ENCODE measurements around the gene CDKN1C.

Gene CDKN1C

DNA sequence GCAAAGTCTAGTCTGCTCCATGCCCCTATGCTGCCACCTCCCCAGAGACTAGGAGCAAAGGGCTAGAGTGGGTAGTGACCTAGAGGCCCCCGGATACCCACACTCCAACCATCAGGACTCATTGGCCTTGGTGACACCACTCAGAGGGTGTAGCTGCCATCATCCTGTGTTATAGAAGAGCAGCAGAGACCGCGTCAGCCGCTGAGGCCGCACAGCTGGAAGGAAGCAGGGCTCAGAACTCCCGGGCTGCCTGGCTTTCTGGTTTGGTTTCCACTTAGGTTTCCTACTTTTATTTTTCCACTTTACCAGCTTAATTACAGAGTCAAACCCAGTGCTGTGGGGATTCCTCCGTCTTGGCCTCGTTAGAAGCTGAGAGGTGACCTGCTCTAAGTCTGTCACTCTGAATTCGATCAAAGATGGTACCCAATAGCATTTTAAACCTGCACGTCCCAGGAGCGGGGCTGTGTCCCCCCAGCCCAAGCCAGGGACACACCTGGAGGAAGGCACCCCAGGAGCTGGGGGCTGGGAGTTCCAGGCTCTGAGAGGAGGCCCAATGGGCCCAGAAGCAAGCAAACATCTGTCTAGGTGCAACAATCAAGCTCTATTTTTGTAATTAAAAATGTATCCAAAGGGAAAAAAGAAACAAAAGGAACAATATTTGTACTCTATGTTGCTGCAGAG is 2.1 kb upstream of the CDKN1C start:
- DNase-seq, result no peak

DNA sequence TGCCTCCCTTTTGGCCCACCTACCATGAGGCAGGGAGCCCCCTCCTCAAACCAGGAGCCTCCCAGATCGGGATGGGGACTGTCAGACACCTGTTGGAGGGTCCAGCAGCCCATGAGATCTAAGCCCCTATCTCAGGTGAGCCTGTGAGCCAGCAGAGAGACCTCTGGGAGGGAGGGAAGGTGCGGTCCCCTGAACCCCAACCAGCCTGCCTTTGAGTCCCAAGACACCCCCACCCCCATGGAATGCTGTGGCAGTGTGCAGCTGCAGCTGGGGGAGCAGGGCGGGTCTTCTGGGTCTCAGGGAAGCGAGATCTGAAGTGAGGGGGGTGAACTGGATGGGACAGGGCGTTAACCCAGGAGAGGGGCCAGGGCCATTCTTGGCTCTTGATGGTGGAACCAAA is 1.4 kb upstream of the CDKN1C start:
- DNase-seq, result no peak

DNA sequence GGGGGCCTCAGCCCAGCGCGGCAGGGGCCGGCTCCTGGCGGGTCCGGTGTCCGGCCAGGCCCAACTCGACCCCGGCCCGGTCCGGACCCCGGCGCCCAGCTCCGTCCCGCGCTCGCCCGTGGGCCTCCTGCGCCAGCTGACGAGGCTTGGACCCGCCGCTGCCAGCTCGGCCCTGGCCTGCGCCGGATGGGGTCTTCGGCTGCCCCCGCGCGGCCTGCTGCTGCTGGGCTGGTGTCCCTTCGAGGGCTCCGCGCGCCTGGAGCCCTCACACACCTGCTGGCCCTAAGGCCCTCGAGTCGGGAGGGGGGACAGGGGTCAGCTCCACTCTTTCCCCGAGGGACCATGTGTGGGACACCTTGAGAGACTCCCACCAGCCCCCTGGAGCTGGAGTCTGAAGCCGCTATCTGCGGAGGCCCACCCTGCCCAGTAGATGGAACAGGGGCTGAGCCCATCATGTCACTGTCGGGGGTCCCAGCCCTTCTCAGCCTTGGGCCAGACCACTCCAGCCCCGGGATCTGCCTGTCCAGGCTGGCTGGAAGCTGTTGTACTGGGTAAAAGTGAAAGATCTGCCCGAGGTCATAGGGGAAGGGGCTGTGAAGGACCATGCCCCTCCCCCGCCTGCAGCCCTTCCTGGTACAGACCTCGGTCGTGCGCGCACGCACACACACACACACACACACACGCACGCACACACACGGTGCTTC is 768 bp upstream of the CDKN1C start:
- no peak for DNase-seq

DNA sequence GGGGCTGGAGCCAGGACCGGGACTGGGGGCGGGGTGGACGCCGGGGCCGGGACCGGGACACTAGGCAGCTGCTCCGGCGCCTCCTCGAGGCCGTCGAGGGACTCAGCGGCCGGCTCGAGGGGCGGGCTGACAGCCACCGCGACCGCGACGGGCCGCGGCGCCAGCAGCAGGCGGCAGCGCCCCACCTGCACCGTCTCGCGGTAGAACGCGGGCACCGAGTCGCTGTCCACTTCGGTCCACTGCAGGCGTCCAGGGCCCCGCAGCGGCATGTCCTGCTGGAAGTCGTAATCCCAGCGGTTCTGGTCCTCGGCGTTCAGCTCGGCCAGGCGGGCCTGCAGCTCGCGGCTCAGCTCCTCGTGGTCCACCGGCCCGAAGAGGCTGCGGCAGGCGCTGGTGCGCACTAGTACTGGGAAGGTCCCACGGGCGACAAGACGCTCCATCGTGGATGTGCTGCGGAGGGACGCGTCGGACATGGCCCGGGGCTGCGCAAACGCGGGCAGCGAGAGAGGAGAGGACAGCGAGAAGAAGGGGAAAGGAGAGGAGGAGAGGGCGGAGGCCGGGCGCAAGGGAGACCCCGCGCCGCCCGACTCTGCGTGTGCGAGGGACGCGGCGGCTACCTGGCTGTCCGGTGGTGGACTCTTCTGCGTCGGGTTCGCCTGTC is 428 bp downstream of the CDKN1C start:
- no peak for DNase-seq

DNA sequence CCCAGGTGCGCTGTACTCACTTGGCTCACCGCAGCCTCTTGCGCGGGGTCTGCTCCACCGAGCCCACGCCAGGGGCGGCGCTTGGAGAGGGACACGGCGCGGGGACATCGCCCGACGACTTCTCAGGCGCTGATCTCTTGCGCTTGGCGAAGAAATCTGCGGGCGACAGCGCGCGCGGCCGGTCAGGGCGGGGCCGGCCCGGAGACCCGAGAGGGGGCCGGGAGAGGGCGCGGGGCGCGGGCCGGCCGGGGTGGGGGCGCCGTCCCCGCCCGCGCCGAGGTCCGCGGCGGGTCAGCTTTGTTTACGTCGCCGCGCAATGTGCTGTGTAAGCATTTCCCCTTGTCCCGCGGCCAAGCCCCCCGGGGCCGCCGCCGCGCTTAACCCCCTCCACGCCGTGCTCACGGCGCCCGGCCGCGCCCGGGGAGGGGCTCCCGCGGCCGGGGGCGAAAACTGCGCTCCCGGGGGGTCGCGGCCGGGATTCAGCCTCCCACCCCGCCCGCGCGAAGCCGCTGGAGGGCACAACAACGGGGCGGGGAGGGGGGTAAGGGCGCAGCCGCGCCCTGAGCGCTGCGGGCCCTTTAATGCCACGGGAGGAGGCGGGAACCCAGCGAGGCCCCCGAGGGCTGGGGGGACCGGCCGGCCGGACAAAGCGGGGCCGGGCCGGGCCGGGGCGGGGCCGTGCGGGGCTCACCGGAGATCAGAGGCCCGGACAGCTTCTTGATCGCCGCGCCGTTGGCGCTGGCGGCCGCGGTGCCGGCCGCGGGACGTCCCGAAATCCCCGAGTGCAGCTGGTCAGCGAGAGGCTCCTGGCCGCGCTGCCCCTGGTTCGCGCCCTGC is 1.4 kb downstream of the CDKN1C start:
- no peak for DNase-seq

DNA sequence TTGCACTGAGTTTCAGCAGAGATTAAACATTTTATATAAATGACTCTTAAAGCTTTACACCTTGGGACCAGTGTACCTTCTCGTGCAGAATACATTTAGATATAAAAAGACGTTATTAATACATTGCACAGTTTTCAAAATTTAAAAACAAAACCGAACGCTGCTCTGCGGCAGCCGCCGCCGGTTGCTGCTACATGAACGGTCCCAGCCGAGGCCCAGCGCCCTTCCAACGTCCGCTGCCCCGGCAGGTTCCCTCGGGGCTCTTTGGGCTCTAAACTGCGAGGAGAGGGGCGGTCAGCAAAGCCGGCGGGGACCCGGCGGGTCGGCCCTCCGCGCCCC is 2.0 kb downstream of the CDKN1C start:
- DNase-seq, result no peak

DNA sequence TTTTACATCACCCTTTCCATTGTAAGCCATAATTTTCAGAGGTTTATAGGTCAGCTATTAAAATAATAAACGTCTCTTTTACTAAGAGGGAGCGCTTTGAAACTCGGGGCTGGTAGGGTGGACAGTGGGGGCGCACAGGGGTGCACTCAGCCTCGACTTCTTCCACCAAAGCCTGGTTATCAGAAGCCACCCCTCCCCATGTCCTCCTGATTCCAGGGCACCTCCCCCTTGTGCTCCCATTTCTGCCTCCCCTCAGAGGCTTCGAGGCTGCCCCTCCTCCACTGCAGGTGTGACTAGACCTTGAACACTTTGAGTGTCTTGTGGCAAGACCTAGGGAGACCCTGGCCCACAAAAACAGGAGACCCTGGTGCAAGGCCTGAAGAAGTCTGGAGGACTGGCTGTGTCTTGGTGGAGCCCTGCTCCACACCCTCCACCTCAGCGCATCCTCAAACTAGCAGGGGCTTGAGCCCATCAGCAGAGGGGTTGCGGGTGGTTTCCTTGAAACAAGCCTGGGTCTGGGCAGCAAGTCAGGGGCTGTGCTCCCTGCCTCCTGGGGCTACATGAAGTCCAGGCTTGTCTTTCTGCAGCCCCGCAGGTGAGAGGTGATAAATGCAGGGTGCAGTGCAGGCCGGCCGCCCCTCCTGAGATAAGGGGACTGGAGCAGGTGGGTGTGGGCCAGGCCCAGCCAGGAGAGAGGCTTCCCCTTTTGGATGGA is 3.0 kb downstream of the CDKN1C start:
- DNase-seq, result no peak

DNA sequence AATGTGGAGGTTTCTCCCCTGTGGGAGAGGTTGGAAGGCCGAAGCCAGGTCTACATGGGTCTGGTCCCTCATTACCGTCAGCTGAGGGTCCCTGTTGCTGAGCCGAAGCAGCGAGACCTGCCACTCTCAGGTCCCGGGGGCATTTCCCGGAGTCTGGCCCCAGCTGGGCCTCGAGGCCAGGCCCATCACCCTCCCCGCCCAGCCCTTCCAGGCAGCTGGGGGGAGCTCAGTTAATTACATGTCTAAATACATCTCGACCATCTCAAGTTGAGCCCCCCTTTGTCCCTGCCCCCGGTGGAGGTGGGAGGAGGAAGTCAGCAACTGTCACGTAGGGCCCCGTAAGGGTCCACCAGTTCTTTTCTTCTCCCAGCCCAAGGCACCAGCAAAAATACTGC is 3.6 kb downstream of the CDKN1C start:
- DNase-seq, result no peak

DNA sequence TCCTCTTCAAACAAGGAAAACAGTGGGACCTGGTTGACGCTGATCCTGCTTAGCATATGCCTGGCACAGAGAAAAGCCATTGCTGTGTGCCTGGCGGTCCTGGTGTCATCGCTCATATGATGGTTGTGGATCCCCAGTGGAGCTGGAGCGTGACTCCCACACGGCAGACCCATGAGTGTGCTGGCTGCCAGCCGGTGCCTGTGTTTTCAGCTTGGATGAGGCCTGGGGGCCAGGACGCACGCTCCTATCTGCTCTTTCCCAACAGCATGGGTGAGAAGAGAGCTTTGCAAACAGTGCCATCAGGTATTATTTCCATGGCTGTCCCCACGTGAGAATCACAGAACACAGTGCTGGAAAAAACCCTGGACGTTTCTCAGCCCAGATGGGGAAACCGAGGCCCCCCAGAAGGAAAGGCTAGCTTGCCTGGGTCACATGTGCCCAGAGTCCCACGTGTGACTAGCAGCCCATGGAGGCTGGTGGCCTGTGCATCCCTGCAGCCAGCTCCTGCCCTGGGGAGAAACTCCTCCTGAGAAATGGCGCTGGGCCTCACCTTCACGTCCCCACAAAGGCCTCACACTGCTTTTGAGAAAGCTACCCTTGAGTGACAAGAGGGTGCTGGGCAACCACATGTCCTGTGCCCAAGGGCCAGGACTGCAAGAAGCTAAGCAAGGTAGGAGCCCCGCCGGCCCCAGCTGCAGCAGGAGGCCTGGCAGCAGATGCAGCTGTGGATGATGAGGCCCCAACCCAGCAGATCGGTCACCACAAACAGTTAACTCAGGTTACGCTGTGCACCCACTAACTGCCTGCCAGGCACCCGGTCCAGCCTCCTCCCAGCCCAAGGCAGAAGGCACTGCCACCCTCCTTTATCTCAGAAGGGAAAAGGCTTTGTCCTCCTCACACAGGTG is 4.2 kb downstream of the CDKN1C start:
- no peak for DNase-seq

DNA sequence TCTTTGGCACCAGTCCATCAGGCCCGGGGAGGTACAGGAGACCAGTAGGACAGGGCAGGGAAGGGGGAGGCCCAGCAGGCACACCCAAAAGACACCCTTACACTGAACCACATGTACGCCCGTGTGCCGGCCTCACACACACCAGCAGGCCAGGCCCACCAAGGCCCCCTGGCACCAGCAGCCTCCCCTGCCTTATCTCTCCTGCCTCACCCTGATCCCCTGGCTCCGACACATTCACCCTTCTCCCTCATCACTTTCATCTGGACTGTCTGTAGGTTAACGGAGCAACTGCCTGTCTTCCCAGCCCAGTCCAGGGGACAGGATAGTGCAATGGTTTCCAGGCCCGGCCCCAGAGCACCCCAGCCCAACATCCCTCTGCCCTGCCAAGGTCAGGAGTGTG is 4.9 kb downstream of the CDKN1C start:
- no peak for DNase-seq

DNA sequence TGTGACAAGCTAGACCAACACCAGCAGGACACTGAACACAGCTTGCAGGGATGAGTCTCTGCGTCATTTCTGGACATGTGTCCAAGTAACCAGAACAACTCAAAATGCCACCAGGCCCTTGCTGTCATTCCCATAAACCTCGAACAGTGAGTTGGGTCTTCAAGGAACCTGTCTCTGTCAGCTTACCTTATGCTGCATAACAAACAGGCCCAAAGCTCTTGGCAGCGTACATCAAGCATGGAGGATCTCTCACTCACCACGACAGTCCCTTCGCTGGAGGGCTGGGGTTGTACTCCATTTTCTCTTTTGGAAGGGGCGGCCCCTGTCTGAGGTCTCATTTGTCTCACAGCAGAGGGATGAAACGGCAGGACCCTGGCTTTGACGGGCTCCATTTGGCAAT is 6.8 kb downstream of the CDKN1C start:
- no peak for DNase-seq

DNA sequence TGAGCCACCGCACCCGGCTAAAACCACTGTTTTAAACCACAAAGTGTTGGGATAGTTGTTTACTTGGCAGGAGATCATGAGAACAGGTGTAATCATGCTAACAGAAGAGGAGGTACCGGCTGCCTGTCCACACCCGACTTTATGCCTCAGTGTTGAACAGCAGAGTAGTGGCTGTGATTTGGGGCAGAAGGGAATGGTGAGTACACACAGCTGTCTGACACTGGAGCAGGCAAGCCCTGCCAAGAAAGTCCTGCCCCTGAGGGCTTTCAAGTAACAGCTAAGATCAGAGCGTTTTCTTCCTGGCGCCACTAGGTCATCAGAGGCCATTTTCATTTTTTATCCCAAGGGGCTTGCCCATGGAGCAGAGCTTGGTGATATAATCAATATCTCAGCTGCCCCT is 8.1 kb downstream of the CDKN1C start:
- no peak for DNase-seq

DNA sequence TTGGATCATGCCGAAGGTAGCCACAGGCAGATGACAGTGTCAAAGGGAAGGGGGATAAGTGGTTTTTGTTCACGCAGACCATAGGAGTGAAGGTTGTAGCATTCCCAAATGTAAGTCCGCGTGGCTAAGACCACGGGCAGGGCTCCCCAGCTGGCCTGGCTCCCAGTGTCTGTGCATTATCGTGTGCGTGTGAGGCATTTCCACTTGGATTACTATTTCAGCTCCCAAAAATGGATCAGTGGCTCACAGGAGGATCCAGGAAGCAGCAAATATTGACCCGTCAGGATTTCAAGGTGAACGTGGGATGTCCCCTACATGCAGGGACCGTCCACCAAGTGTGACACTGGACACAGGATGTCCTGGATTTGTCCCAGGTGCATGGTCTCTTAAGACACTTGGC is 10.6 kb downstream of the CDKN1C start:
- DNase-seq, result no peak

DNA sequence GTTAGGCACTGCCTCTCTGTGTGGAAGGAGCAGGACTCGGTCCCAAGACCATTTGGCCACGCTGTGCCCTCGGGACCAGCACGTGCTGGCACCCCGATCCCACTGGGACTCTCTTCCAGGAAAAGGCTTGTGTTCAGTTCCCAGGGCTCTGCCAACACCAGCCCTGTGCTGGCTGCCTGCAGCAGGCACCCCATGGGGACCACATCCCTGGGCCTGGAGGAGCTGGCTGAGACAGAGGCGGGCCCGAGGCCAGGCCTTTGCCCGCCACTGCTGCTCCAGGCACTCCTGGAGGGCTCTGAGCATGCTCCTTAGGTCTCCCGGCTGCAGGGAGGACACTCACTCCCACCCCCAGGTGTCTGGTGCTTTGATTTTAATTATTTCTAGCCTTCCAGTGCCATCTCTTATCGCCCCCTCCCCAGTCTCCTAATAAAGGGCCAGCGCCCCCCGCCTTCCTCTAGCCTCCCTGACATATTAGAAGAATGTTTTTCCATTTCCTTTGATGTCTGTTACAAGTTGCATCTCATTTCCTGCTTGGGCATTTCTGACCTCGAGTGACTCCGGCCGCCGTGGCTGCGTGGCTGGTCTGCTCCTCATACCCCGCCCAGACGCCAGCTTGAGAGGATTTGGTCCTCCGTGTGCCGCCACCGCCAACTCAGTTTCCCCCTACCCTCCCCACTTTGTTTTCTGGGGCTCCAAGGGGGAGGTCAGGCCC is 14.4 kb downstream of the CDKN1C start:
- DNase-seq, result no peak

DNA sequence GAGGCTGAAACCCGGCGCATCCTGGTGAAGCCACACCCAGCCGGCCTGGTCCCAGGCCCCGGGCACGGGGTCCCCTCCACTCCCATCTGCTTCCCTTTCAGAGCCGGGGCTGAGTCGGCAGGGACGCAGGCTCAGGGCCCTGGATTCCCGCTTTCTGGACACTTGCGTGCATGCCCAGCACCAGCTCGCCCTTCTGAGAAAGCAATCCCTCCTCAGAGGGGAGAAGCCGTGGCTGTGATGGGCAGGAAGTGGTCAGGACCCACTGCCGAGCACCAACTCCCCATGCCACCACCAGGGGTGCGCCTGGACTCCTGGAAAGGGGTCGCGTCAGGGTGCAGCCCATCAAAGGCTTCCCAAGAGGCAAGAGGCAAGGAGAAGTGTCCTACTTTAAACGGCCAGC is 15.1 kb downstream of the CDKN1C start:
- DNase-seq, result no peak

DNA sequence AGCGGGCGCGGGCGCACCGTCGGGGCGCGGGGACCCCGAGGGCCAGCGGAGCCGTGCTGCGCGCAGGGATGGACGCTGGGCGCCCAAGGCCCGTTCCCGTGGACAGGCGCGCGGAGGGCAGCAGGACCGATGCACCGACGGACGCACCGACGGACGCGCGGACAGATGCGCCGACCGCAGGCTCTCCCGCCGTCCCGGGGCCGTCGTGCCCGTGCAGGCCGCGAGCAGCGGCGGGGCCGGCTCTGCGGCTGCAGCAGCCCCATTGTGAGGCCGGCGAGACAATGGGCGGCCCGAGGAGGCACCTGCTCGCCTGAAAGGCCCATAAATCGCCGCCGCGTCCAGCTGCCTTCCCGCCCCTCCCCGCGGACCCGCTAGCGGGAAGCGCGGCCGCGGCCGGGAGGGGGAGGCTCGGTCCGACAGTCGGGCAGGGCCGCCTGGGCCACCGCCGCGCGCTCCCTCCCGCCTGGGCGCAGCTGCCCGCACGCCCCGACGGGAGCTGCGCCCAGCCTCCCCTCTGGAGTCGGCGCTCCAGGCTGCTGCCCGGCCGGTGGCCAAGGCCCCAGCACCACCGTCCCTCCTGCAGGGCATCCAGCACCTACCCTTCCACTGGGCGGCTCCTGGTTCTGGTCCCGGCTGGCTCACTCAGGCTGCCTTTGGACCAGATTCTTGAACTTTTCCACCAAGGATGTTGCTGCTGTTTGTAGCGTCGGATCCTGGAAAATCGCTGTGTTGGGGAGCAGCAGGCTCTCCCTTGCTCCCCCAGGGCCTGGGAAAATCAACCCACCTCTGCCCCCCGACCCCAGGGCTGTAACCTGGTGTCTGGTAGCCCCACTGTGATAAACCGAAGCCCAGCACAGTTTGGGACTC is 15.8 kb downstream of the CDKN1C start:
- DNase-seq, result no peak

DNA sequence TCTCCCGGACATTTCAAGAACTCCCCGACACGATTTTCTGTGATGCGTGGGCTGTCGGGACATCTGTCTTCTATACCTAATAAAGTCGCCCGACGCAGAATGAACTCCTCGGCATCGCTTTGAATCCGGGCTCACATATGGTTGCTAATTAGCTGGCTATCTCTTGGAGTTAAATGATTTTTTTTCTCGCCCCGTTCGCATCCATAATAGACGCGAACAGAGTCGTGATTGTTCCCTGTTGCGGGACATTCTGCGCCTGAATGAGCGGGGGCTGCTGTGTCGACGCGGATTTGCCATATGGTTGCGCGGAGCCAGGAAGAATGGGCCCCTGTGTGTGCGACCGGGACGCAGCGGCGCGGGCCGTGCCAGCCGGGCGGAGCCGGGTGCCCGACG is 16.4 kb downstream of the CDKN1C start:
- no peak for DNase-seq

DNA sequence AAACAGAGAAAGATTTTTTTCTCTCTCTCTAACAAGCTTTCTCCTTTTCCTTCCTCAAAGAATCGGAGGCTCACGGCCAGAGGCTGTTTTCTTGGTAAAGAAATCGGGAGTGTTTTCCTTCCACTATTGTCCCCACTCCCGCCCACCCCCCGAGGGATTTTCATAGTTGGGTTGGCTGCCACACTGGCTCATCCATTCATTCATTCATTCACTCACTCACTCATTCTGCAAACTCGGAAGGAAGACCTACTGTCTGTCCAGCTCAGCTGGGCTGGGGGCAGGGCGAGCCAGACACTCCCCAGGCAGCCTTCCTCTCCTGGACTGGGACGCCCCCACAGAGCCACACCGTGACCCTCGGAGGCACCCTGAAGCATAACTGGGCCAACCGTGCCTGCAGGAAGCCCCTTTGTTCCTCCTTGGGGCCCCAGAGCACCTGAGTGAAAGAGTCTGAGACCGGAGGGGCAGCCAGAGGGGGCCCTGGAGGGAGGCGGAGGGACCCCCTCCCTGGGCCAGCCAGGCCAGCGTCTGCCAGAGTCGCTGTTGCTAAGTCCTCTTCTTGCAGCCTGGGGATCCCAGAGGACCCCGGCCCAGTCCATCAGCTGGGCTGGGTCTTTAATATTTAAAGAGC is 17.0 kb downstream of the CDKN1C start:
- DNase-seq, result no peak

DNA sequence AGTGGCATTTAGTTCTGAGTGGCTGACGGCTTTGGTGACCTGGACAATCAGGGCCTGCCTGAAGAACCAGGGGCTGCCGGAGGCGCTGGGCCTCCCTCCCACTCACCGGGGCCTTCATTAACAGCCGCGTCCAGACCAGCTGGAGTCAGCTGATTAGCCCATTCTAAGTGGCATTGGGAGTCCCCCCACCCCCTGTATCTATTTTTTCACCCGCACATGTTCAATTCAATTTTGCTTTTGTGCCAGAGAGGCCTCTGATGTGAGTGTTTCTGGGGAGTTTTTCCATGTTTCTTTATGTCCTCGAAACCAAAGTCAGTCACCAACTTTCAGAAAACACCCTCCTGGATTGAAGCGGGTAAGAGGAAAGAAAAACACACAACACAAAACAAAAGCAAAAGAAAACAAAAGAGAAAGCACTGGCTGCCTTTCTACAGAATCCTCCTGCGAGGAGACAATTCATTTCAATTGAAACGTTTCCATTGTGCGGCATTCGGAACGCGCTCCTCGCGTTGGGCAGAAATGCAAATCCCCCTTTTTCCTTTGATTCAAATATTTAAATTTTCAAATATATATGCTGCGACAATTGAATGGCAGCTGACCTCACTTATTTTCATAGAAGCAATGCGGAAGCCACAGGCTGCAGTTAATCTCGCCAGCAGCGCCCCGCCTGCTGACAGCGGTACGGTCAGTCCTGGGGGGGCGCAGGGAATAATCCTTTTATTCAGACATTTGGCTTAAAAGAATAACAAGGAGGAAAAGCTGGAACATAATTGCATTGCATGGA is 17.7 kb downstream of the CDKN1C start:
- no peak for DNase-seq
